Neural crest cell (in vitro differentiated cells): Measurements from ENCODE around the gene PTGR1. TPM values are rescaled to one million over a fixed set of nuclear protein-coding genes. Genes with fewer than 3 reads are reported as not detected.

Source experiments
- DNase-seq: peaks from one replicate; pipeline ENCODE4 v3.0.0; 2021; ENCODE audit warnings: low read depth, mixed read lengths, low spot score
- H3K27ac Mint-ChIP-seq: one replicate; pipeline ENCODE4 v1.8.0; 2021; ENCODE audit warnings: mild to moderate bottlenecking, mixed read lengths; ENCODE audit not compliant: unreplicated experiment
- H3K27me3 Mint-ChIP-seq: 2 replicates; pipeline ENCODE4 v1.8.0; 2021; ENCODE audit warnings: low read depth, mild to moderate bottlenecking, mixed read lengths
- H3K36me3 Mint-ChIP-seq: 2 replicates; pipeline ENCODE4 v1.8.0; 2021; ENCODE audit warnings: low read depth, mild to moderate bottlenecking, mixed read lengths
- H3K4me1 Mint-ChIP-seq: 2 replicates; pipeline ENCODE4 v1.8.0; 2021; ENCODE audit warnings: mixed read lengths
- H3K4me3 Mint-ChIP-seq: one replicate; pipeline ENCODE4 v1.8.0; 2021; ENCODE audit warnings: mild to moderate bottlenecking, mixed read lengths
- H3K9me3 Mint-ChIP-seq: 2 replicates; pipeline ENCODE4 v1.8.0; 2021; ENCODE audit warnings: mixed read lengths
- total RNA-seq: library from RNA; stranded (reverse); gene quantifications from 2 replicates; pipeline ENCODE4 v1.2.1, GENCODE V29; 2021
- TF ChIP-seq, protein P1 (sequence below): fragments of 200-600 bp; sonication (generic); conservative IDR thresholded peaks from 2 replicates; pipeline ENCODE4 v1.5.0; 2021; ENCODE audit warnings: antibody characterized with exemption, mild to moderate bottlenecking

Gene PTGR1
- total RNA-seq, 1 donor from 2014 or later = 51.5 TPM

DNA sequence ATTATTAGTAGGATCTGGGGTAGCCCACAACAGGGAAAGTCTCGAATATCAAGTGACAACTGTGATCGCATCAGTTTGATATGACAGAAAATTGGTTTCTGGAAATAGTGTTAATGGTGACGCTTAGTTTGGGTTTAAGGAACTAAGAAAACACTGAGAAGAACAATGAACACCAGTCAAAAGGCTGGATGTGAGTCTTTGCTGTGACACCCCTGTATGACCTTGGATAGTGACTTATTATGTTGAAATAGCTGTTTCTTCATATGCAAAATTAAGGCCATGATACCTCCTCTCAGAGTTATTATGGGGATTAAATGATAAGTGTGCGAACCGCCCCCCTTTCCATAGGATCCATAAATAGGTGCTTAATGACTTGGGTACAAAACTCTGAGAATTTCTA, 32.6 kb upstream of the PTGR1 start:
- H3K4me1 Mint-ChIP-seq = peaks cover 39% of the 10 kb centered on the region
- H3K9me3 Mint-ChIP-seq = no peaks in the 10 kb centered on the region

DNA sequence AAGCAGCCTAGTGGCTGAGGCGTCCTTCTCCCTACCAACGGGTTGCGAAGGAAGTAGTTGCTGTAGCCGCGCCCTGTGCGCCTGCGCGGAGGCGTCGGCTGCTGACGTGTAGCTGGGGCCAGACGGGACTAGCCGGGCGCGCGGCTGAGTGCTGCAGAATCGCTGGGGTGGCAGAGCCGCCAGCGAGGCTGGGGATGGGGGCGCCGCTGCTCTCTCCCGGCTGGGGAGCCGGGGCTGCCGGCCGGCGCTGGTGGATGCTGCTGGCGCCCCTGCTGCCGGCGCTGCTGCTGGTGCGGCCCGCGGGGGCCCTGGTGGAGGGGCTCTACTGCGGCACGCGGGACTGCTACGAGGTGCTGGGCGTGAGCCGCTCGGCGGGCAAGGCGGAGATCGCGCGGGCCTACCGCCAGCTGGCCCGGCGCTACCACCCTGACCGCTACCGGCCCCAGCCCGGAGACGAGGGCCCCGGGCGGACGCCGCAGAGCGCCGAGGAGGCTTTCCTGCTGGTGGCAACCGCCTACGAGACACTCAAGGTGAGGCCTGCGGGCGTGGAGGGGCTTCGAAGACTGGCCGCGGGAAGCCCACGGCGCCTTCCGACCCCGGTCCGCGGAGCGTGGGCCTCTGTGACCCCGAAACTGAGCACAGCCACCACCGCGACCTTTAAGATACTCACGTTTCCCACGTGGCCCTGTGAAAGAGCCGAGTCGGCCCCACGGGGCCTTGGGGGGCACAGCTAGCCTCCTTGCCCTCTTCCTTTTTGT, 31.9 kb upstream of the PTGR1 start, which contains the start of gene DNAJC25:
Gene DNAJC25, plus strand, starts transcription at position 121 of the 758 bp plus-strand sequence. Its CDS starts 74 bp downstream, at position 195.
- Mint-ChIP-seq H3K27me3 (peaks cover 2% of the 10 kb centered on the region), H3K4me3 (peak within 1 kb of the TSS; percentile 99), H3K4me1 (peaks cover 39% of the 10 kb centered on the region), H3K27ac (peak within 1 kb of the TSS; percentile 97), H3K36me3 (peaks cover 7% of the 10 kb centered on the region), H3K9me3 (no peaks in the 10 kb centered on the region)
- TF ChIP-seq, protein P1, sequence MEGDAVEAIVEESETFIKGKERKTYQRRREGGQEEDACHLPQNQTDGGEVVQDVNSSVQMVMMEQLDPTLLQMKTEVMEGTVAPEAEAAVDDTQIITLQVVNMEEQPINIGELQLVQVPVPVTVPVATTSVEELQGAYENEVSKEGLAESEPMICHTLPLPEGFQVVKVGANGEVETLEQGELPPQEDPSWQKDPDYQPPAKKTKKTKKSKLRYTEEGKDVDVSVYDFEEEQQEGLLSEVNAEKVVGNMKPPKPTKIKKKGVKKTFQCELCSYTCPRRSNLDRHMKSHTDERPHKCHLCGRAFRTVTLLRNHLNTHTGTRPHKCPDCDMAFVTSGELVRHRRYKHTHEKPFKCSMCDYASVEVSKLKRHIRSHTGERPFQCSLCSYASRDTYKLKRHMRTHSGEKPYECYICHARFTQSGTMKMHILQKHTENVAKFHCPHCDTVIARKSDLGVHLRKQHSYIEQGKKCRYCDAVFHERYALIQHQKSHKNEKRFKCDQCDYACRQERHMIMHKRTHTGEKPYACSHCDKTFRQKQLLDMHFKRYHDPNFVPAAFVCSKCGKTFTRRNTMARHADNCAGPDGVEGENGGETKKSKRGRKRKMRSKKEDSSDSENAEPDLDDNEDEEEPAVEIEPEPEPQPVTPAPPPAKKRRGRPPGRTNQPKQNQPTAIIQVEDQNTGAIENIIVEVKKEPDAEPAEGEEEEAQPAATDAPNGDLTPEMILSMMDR = no peak
- DNase-seq = peak; percentile 90

More for the DNA sequence above, 32.6 kb upstream of the PTGR1 start:
- peak overlapping the region; percentile 96 for H3K27ac Mint-ChIP-seq
- peak overlapping the region; percentile 94 for H3K4me3 Mint-ChIP-seq
- no peak for DNase-seq
- H3K36me3 Mint-ChIP-seq = peaks cover 7% of the 10 kb centered on the region
- TF ChIP-seq, protein P1 = no peak
- peaks cover 2% of the 10 kb centered on the region for H3K27me3 Mint-ChIP-seq

DNA sequence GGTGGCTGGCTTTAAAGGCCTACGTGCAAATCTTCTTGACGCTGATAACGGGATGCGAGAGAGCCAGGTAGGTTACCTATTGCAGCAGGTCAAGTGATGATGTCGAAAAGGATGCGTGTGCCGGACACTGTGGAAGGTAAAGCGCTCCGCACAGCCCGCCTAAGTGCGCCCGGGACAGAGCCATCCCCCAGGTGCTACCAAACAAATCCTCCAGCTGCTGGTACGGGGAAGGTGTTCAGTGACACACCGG, 31.4 kb upstream of the PTGR1 start:
- DNase-seq = no peak
- Mint-ChIP-seq H3K36me3 (peaks cover 7% of the 10 kb centered on the region), H3K27ac (peak overlapping the region; percentile 97), H3K4me1 (peaks cover 39% of the 10 kb centered on the region), H3K9me3 (no peaks in the 10 kb centered on the region), H3K27me3 (peaks cover 2% of the 10 kb centered on the region), H3K4me3 (peak overlapping the region; percentile 99)
- TF ChIP-seq, protein P1 = no peak

DNA sequence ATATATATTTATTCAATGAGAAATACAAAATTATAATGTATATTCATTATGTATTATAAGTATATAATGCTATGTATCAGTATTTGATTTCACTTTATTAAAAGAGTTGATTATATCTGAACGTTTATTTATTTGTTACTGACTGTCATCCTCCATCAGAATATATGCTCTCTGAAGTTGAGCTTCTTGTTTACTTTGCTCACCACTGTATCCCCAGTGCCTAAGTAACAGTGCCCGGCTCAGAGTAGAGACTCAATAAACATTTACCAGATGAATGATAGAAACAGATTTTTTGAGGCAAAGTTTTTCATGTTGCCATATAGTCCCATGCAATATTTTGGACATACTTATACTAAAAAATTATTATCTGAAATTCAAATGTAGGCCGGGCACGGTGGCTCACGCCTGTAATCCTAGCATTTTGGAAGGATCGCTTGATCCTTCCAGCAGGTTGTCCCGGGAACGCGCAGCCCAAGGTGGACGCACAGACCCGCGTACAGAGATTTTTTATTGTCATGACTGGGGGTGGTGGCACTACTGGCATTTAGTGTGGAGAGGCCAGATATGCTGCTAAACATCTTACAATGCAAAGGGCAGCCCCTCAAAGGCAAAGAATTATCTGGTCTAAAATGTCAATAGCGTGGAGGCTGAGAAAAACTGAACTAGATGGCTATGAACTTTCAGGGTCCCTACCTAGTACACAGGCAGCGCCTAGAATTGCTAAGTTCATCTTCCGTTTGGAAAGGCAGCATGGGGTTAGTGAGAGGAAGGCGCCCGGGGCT, 30.9 kb upstream of the PTGR1 start:
- Mint-ChIP-seq H3K27me3 (peaks cover 2% of the 10 kb centered on the region), H3K27ac (peak overlapping the region; percentile 97), H3K36me3 (peaks cover 7% of the 10 kb centered on the region), H3K4me1 (peaks cover 39% of the 10 kb centered on the region), H3K9me3 (no peaks in the 10 kb centered on the region), H3K4me3 (peak overlapping the region; percentile 99)
- DNase-seq = no peak
- TF ChIP-seq, protein P1 = no peak

DNA sequence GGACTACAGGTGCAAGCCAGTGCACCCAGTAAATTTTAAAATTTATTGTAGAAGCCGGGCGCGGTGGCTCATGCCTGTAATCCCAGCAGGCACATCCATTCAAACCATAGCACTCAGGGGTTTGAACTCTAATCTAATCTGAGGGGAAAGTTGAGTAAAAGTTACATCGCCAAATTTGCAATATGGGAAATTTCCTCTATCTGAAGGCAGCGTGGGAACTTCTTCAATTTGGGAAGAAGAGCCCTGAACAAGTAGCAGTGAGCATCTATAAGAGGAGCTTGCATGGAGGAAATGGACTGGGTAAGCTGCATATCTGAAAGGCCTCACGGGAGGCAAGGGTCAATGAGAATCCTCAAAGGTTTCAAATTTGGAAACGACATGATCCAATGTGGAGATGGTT, 29.0 kb upstream of the PTGR1 start:
- H3K4me1 Mint-ChIP-seq = peaks cover 27% of the 10 kb centered on the region
- H3K4me3 Mint-ChIP-seq = no peak overlapping the region
- no peaks in the 10 kb centered on the region for H3K9me3 Mint-ChIP-seq
- TF ChIP-seq, protein P1 = no peak
- no peak overlapping the region for H3K27ac Mint-ChIP-seq
- H3K36me3 Mint-ChIP-seq = peaks cover 4% of the 10 kb centered on the region
- DNase-seq = no peak
- peaks cover 6% of the 10 kb centered on the region for H3K27me3 Mint-ChIP-seq
